Measurements from ENCODE around the gene NEK9. TPM values are rescaled to one million over a fixed set of nuclear protein-coding genes. Genes with fewer than 3 reads are reported as not detected.

Gene NEK9
- total RNA-seq, 1 experiment from 2014 or later, result 40.7 TPM

DNA sequence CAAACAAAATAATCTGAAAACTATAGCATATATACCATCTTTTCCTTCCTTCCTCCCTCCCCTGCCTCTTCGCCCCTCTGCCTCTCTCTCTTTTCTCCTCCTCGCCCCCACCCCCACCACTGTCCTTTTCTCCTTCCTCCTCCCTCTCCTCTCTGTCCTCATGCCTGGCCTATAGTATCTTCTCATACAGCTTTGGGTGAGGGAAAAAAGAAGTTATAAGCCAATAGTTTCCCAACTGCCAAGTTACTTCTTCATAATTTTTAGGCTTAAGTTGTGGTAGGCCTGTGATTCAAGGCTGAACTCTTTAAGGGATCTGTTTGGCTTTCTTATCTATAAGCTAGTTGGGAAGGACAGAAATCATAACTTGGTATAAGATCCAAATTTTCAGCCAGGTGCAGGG, 40.5 kb upstream of the NEK9 start:
- H3K36me3 ChIP-seq (ENCODE audit: control insufficient read depth, insufficient read depth, low read length), result no peaks in the 10 kb centered on the region
- in situ Hi-C loops (cut with HindIII; ENCODE audit: low pct_unique_long_range_greater_than_20kb, low sequenced_read_pairs), result no loop called here
- intact Hi-C loops (cut with micrococcal nuclease; ENCODE audit: unreplicated experiment), result no loop called here
- POLR2A ChIA-PET, result no interaction called here
- H3K27me3 ChIP-seq (ENCODE audit: control insufficient read depth, insufficient read depth, low read length), result no peaks in the 10 kb centered on the region
- no peaks in the 10 kb centered on the region for H3K9me3 ChIP-seq (ENCODE audit: control insufficient read depth, insufficient read depth, low read depth, low read length)
- no TSS peak for BruUV-seq (replicated peaks)
- no peak overlapping the region for H3K4me3 ChIP-seq (ENCODE audit: low read depth in 2 of 2, low read length in 2 of 2)
- no peak for DNase-seq (ENCODE audit: low read depth, low spot score)
- ATAC-seq, result no peak
- H3K27ac ChIP-seq (ENCODE audit: low read length), result no peak overlapping the region
- no peaks in the 10 kb centered on the region for H3K4me1 ChIP-seq (ENCODE audit: control insufficient read depth, insufficient read depth, low read length)
- CTCF ChIA-PET, result no interaction called here
- TF ChIP-seq POLR2AphosphoS5 (IDR thresholded peaks at IDR 0.05; ENCODE audit: low read depth, low read length), result no peak
- no peak for TF ChIP-seq REST (IDR thresholded peaks at IDR 0.05; ENCODE audit: insufficient read depth in 1 of 2, low read depth in 2 of 2, low read length in 1 of 2)
- TF ChIP-seq SIN3A (IDR thresholded peaks at IDR 0.05; ENCODE audit: borderline replicate concordance, insufficient read depth, low read depth, low read length), result no peak
- TF ChIP-seq CTCF (IDR thresholded peaks at IDR 0.05), result no peak
- no peak for TF ChIP-seq TCF7L2 (IDR thresholded peaks at IDR 0.05; ENCODE audit: low read depth, low read length)

GRCh38 chr14:75165586-75166391, 38.9 kb upstream of the NEK9 start:
- POLR2A ChIA-PET, result no interaction called here
- H3K9me3 ChIP-seq (ENCODE audit: control insufficient read depth, insufficient read depth, low read depth, low read length), result no peaks in the 10 kb centered on the region
- H3K4me3 ChIP-seq (ENCODE audit: low read depth in 2 of 2, low read length in 2 of 2), result no peak overlapping the region
- CTCF ChIA-PET, result no interaction called here
- H3K4me1 ChIP-seq (ENCODE audit: control insufficient read depth, insufficient read depth, low read length), result no peaks in the 10 kb centered on the region
- intact Hi-C loops (cut with micrococcal nuclease; ENCODE audit: unreplicated experiment), result no loop called here
- H3K27me3 ChIP-seq (ENCODE audit: control insufficient read depth, insufficient read depth, low read length), result no peaks in the 10 kb centered on the region
- H3K27ac ChIP-seq (ENCODE audit: low read length), result no peak overlapping the region
- TF ChIP-seq POLR2AphosphoS5 (IDR thresholded peaks at IDR 0.05; ENCODE audit: low read depth, low read length), result no peak
- no peak for TF ChIP-seq CTCF (IDR thresholded peaks at IDR 0.05)
- no peak for TF ChIP-seq REST (IDR thresholded peaks at IDR 0.05; ENCODE audit: insufficient read depth in 1 of 2, low read depth in 2 of 2, low read length in 1 of 2)
- TF ChIP-seq TCF7L2 (IDR thresholded peaks at IDR 0.05; ENCODE audit: low read depth, low read length), result no peak
- no peak for TF ChIP-seq SIN3A (IDR thresholded peaks at IDR 0.05; ENCODE audit: borderline replicate concordance, insufficient read depth, low read depth, low read length)
- no TSS peak for BruUV-seq (replicated peaks)
- no peak for ATAC-seq
- in situ Hi-C loops (cut with HindIII; ENCODE audit: low pct_unique_long_range_greater_than_20kb, low sequenced_read_pairs), result no loop called here
- DNase-seq (ENCODE audit: low read depth, low spot score), result no peak
- H3K36me3 ChIP-seq (ENCODE audit: control insufficient read depth, insufficient read depth, low read length), result no peaks in the 10 kb centered on the region
